Hematopoietic multipotent progenitor cell treated with erythropoietin and hydrocortisone succinate and interleukin-3 and kit ligand, for 6 days (in vitro differentiated cells): Measurements from ENCODE around the gene CLCF1.

Source experiments
- DNase-seq: peaks from one replicate; pipeline ENCODE4 v3.0.0-alpha.2; 2015

The CLCF1 gene

DNA sequence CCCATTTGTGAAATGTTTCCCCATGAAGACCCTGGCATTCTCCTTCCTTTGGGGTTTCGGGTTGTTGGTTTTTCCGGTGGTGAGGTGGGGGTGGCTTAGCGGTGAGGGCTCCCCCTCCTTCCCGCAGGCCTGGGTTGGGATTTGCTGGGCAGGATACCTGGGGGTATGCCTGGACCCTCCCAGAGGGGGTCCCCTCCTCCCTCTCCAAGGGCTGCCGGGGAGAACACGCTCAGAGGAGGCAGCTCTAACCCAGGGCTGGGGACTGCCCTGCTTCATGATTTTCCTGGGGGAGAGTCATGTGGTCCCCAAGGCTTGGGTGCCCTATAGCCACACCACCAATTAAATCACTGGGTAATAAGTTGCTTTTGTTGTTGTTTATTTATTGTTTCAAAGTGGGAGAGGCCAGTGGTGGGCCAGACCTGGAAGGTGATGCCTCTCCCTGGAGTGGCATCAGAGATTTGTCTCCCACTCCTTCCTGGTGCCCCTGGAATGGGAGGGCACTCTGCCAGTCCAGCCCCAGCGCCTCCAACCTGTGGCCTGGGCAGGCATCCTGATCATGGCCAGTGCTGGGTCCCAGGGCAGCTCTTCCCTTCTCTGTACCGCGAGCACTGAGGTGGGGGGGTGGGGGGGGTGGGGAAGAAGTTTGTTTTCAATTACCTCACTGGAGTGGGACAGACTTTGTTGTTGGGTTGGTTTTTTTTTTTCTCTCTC is 1.3 kb upstream of the CLCF1 start:
- no peak for DNase-seq

DNA sequence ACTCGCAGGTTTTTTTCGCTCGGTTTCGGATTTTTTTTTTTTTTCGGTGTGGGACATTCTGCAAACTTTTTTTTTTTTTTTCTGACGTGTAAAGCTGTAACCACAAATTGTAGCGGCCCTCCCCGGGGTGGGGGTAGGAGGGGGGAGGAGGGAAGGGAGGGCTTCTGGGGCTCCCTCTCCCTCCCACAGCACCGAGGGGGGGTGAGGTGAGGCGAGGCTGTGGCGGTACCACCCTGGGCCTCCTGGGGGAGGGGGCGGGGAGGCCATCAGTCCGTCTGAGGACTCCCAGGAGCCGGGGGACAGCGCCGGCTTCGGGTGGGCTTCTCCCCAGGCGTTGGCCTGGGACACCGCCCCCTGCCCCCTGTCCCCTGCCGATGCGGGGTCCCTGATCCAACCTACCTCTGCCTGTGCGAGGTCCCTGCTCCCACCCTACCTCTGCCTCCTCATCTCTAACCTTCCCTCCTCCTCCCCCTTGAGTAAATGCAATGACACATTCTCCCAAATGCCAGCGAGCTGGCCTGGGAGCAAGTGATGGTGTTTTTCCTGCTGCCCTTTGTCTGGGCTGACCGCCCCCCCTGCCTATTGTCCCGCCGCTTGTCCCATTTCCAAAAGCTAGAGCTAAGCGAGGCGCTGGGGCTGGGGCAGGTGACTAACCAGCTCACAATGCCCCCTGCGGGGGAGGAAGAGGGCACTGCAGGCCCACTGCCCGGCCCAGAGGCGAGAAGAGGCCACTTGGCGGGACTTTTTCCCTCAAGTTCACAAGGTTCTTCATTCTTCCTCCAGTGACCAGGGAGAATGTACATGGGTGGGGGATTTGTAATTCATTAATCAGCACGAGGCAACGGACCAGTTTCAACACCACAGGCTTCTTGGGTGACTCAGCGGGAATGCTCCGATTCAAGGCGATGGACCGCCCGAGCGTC is 511 bp upstream of the CLCF1 start:
- DNase-seq, result peak; percentile 81

DNA sequence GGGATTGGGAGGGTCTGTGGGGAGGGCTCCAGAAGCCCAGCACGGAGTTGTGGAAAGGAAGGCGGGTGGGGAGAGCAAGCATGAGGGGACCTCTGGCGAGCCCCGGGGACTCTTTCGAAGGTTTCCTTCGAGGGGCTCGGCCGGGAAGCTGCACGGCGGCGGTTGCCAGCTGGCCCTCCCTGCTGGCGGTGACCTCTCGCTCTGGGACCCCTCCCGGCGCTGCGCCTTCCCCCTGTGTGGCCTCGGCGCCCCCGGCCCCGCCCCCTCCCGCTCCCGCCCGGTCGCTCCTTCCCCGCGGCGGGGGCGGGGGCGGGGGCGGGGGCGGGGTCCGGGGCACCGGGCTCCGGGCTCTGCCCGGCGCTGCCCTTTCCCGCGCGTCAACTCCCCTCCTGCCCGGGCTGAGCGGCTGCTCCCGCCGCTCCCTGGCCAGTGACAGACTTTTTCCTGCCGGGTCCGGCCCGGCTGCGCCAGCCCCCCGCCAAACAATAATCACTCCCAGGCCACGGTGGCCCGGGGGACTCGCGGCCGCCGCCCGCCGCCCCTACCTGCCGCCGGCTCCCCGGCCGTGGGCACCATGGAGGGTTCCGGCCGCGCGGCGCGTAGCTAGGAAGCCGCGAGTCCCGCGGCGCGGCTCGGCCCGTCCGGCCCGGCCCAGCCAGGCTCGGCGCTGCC is 941 bp downstream of the CLCF1 start:
- peak; percentile 30 for DNase-seq

DNA sequence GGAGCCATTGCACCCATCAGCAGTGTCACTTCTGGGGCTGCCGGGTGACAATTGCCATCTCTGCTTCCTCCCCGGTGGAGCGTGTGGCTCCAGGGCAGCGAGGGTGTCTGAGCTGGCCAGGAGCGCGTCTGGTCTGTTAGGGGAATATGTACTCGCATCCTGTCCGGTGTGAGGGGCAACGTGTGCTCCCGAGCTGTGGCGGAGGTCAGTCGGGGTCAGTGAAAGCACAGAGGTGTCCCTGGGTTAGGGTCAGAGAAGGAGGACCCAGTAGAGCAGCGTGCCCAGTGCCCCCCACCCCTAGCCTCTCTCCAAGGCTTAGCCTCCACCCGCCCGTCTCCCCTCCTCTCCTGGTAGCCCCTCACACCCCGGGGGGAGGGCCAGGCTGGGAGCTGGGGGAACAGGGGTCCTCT is 1.5 kb downstream of the CLCF1 start:
- DNase-seq, result peak; percentile 35

DNA sequence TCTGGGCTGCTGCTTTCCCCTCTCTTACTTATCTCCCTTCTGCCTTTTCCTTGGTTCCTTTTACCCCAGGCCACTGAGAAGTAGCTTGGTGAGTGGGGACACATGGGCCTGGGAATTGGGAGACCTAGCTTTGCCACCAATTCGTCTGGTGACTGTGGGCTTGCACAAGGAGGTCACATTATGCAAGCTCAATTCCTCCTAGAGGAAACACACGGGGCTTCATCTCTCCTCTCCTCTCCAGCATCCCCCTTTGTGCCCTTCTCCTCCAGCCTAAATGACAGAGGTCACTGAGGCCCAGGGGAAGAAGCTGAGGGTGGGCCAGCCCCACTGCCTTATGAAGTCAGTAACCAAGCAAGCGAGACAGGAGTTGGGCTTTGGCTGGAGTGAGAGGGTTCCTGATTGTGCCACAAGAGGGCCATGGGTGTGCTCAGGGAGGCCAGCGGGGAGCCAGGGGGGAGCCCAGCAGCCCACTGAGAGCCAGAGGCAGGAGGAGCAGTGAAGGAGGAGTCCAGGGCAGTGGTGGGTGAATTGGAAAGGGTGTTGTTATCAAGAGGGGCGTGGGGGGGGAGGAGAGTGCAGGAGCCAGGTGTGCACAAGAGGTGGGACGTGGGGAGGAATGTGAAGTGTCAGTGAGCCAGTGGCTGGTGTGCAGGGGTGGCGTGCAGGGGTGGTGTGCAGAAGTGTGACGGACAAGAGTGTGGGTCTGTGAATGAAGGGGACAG is 2.0 kb downstream of the CLCF1 start:
- peak; percentile 82 for DNase-seq

DNA sequence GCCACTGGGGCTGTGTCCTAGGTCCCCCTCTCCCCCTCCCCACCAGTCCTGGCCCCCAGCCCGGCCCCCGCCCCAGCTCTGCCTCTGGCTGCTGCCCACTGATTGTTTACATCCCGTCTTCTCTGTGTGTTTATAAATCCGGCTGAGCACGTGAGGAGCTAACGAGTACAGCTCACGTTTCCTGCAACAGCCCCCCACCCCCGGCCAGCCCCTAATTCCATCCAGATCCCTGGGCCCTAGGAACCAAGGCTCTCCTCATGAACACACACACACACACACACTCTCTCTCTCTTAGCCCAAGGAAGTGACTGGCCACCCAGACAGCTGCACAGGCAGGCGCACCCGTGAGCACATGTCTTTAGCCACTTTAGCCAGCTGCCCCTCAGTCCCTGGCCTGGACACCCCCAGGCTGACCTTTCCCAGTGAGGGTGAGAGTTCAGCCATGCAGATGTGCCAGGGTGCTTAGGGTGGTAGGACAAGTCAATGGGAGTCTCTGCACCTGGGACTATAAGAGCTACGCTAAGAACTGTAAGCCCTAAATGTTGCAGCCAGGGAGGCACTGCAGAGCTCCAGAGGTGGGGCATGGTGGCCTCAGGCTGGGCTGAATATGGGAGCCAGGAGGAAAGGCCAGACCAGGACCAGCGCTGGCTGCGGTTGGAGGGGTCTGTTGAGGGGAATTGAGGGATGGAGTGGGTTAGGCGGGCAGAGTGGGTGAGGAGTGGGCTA is 2.9 kb downstream of the CLCF1 start:
- no peak for DNase-seq

DNA sequence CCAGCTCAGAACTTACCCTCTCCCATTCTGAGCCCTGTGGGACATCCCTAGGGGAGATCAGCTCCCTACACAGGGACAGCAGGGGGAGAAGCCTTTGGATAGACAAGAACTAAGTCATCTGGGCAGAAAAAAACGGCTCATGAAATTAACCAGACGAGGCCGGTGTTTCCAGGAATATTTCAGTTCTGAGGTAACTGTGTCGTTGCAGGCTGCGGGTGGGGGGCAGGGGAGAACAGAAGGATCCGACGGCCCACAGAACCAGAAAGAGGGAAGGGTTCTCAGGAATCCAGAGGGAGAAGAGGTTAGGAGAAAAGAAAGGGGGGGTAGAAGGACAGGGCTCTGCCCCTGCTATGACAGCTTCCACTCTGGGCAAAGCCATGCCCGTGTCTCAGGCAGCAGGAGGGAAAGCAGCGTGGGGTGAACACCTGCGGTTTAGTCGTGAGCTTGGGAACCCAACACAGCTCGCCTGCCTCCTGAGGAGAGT is 3.6 kb downstream of the CLCF1 start:
- DNase-seq, result no peak

DNA sequence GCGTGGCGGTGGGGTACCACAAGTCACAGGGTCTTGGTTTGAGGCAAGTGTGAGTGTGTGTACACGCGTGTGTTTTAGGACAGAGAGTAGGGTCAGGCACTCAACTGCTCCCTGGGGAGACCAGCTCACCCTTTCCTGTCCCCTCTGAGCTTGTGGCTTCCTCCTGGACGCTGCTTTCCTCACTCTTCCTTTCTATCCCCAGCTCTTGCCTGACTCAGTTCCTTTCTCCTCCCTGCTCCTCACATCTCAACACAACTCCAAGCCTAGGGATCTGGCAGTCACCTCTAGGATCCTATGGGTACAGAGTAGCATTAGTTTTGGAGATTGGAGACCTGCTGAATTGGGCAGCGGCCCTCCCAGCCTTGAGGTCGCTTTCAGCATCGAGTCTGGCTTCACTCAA is 4.1 kb downstream of the CLCF1 start:
- DNase-seq, result no peak

DNA sequence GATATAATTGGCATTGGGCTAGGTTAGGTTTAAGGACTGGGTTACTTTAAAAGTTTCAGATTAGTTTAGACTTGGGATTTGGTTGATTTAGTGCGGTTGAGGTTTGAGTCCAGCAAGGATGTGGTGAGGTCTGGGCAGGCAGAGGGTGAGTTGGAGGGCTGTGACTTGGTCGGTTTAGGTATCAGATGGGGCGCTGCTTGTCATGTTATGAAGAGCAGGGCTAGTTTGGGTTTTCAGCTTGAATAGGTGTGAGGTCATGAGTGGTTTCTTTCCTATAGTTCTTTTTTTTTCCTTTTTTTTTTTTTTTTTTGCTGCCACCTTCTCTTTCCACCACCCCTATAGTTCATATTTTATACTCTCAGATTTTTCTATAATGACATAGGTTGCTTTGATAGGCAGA is 4.8 kb downstream of the CLCF1 start:
- peak; percentile 37 for DNase-seq

DNA sequence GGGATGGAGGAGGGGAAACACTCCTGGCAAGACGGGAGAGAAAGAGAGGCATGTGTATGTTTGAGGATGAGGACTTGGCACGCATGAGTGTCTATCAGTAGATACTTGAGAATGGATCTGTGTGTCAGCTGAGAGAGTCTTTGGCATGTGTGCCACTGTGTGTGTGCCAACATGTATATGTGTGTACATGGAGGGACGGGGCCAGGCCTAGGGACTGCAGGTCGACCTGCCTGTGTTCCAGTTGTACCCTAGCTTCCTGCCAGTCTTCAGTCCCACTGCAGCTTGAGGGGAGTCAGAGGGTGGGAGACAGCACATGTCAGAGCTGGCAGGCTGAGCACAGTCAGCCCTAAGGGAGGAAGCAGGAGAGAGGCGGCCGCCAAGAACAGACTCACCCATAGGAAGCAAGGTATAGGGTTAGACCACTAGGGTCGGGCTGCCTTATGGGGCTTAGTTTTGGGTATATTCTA is 5.6 kb downstream of the CLCF1 start:
- DNase-seq, result no peak

DNA sequence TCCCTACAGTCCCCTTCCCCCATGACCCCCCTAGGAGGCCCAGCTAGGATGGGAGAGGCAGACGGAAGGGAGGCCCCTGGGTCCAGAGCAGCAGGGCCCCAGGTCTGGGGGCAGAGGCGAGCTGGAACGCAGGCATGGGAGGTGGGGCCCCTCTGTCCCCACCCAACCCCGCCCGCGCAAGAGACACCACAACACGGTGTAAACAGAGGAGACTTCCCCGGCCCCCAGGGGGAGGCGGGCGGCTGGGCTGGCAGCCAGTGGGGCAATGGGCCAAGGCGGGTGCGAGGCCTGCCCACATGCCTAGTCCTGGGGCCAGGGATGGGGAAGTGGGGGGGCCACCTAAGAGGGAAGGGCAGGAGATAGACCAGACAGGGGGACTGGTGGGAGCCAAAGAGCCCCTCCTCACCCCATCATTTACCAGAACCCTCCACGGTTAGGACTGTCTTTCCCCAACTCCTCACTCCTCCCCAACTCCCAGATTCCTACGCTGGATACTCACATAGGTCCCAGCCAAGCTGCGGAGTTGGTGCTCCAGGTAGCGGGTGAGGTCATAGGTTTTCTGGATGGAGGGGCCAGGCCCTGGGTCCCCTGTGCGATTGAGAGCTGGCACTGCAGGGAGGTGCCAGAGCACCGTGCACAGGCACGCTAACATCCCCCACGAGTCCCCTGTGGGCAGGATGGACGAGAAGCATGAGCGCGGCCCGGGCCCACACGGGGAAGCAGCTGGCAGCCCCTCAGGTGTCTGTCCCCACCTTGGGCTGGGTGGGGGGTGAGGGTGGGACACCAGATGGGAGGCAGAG is 6.2 kb downstream of the CLCF1 start:
- DNase-seq, result peak; percentile 64

DNA sequence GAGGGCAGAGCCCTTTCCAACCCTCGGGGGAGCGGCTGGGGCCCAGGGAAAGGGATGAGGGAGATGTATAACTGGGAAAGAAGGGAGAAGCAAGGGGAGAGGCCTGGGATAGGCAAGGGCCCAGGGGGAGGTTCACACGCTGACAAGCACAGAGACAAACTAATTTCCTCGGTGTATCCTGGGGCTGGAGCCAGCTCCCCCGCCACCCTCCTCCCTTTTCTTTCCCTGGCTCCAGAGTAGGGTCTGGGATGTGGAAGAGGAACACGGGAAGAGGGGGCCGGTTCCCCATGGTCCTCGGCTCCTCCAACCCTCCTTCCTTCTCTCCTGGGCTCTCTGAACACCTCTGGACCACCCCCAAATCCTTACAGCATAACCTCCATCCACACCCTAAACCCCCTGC is 6.9 kb downstream of the CLCF1 start:
- no peak for DNase-seq

DNA sequence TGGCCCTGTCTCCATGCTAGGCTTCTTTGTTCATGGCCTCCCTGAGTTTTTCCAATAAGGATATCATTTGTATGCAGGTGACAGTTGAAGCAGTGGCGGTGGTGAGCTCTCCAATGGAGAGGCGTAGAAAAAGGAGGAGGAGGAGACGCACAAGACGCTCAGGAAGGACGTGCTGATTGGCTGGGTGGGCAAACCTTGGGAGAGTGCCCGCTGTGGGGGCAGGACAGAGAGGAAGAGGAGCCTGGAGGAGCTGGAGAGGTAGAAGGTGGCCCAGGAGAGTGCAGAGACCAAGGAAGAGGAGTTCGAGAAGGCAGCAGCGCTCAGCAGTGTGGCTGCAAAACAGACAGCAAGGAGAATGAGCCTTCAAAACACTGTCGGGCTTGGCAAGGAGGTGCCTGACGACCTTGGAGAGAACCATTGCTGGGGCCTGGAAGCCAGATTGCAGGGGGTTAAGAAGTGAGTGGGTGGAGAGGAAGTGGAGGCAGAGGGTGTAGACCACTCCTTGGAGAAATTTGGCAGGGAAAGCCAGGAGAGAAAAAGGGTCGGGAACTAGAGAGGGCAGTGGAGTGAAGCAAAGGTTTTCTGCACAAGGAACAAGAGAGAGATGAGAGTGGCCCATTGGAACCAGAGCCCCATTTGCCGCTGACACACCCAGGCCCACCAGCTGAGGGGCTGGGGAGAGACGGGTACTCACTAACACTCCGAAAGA is 7.5 kb downstream of the CLCF1 start:
- DNase-seq, result no peak

DNA sequence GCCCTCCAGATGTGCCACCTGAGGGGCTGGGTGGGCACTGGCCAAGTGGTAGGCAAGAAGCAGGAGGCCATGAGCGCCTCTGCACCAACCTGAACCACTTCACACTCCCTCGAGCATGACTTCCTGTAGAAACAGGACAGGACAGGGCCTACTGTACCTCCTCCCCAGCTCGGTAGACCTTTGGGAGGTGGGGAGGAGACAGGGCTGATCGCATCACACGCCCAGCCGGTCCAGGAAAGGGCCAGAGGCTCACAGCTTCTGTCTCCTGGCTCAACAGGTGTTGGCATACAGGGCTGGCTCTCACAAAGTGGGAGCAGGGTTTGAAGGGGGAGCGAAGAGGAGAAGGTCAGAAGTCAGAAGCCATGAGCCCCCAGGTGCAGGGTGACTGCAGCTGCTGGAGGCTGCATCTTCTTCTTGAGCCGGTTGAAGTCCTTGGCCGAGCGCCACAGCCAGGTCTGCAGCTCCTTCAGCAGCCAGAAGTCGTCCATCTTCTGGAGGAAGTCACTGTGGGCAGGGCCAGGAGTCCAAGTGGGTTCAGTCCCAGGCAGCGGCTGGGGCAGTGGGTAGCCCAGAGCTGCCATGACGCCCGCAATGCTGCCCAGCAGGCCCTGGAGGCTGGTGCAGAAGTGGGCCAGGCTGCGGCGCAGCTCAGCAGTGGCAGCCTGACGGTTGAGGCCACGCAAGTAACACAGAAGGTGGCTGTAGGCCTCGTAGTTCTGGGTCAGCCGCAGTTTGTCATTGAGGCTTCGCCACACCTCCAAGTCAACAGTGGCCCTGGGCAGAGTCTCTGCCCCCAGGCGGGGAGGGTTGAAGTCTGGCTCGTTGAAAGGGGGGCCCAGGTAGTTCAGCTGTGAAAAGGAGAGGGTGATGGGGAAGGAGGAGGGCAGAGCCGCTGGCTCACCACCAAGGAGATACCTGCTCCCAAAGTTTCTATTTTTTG is 8.3 kb downstream of the CLCF1 start:
- DNase-seq, result no peak

DNA sequence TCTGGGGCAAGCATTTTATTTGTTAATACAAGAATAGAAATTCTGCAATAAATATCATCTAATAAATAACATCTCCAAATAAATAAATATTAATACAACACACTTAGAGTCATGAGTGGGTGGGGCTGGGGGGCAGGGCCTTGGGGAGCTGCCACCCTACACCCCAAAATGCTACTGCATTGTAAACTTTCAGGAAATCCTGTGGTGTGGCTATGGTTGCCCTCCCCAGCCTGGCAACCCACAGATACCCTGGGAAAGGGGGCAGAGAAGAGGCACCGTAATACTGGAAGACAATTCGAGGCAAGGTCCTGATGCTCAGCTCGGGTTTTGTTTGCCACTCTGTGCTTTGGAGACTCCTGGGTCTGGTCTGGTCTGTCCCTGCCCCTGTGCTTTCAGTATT is 9.2 kb downstream of the CLCF1 start:
- DNase-seq, result no peak

DNA sequence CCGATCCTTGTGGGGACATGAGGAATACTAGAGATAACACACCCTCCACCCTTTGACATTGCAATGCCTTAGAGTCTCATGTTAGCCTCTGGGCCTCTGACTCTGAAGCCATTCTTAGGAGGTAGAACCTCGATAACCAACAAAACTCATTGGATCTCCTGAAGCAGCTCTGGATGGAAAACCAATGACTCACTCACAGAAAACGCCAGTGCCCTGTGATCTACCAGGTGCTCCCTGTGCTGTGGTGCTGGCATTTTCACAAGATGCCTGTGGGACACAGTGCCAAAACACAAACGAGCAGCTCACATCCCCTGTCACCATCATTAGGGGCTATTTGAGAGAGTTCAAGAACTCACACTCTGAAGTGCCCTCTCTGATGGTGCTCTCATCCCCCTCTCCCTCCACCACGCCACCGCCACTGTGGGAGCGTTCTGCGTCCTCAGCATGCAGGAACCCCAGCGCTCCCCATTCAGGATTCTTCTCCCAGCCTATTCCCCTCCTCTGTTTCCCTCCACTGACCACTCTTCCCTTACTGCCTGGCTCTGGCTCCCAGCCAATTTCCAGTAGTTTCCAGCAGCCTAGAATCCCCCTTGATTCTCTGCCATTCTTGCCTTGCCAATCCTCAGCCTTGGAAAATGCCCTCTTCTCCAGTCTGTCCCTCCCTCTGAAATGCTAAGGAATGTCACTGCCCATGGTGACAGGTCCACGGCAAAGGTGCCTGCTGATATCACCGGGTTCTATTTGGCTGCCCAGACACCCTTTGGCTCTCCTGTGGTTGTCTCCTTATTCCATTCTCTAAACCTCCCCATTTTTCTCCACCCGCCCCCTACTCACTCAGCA is 15.3 kb downstream of the CLCF1 start:
- peak; percentile 2 for DNase-seq

DNA sequence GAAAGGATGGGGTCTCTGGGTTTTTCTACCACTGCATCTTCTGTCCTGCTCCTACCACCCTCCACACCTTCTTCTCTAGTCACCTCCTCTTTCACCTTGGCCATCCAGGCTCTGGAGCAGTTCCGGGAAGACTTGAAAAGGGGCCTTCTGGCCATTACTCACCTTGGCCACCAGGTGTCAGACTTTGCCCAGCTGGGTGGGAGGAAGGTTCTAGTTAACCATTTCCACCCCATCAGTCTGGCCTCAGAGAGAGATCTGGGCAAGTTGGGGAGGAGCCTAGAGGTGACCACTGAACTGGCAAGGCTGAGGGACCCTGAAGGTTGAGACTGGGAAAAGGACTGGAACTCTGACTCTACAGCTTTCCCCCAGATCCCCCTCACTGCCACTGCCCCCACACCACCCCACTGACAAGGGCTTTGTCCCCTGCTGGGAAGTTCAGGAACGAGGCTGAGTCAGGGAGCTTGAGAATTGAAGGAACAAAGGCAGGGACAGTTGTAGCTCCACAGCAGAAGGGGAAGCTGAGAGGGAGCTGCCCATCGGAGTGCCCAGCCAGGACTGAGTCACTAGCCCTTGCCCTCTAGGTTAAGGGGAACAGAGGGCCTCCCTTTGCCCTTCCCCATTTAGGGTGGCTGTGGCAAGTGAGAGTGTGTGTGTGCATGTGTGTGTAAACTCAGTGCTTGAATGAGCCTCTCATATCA is 16.4 kb downstream of the CLCF1 start:
- DNase-seq, result peak; percentile 90
